Stimulated activated CD4-positive, alpha-beta T cell treated with anti-CD3 and anti-CD28 coated beads, Interleukin-2, amount 100 ng/mL, for 48 hours (primary cell): ENCODE measurements around the gene CUTA.

ENCODE experiments used
- DNase-seq, 2 donors: peaks; one replicate each; pipeline ENCODE4 v3.0.0-alpha.2; 2020

The CUTA gene

GRCh38 chr6:33420491-33421343, 2.8 kb upstream of the CUTA start:
- no peak for DNase-seq

GRCh38 chr6:33419580-33420490, 1.9 kb upstream of the CUTA start, which contains the start of gene SYNGAP1:
Gene SYNGAP1, plus strand, starts transcription at chr6:33420065. Its CDS starts 200 bp downstream, at chr6:33420265.
- DNase-seq: peak in 1 of 2 donors; percentile 41

- peak in 1 of 2 donors; percentile 45 for DNase-seq
Measured at GRCh38 chr6:33418690-33419291, 884 bp upstream of the CUTA start.

GRCh38 chr6:33417128-33417902, 592 bp downstream of the CUTA start:
- DNase-seq: no peak

- DNase-seq: no peak
Measured at GRCh38 chr6:33416386-33417127, 1.4 kb downstream of the CUTA start.

- no peak for DNase-seq
Measured at GRCh38 chr6:33415831-33416230, 2.1 kb downstream of the CUTA start.

GRCh38 chr6:33414592-33415271, 3.2 kb downstream of the CUTA start:
- DNase-seq: no peak

- no peak for DNase-seq
Measured at GRCh38 chr6:33413241-33414120, 4.4 kb downstream of the CUTA start.

GRCh38 chr6:33412140-33413009, 5.5 kb downstream of the CUTA start:
- DNase-seq: no peak

GRCh38 chr6:33411632-33412005, 6.3 kb downstream of the CUTA start:
- no peak for DNase-seq

- no peak for DNase-seq
Measured at GRCh38 chr6:33410711-33411631, 6.9 kb downstream of the CUTA start, which contains the start of gene PHF1. Gene PHF1, plus strand, starts transcription at chr6:33411014. Its CDS starts 1,250 bp downstream, at chr6:33412264.

GRCh38 chr6:33410050-33410710, 7.7 kb downstream of the CUTA start:
- DNase-seq: peak; percentile 92 to 99

GRCh38 chr6:33407132-33407718, 10.7 kb downstream of the CUTA start:
- DNase-seq: no peak

- DNase-seq: no peak
Measured at GRCh38 chr6:33406126-33406525, 11.8 kb downstream of the CUTA start.

- DNase-seq: no peak
Measured at GRCh38 chr6:33405386-33405940, 12.4 kb downstream of the CUTA start.

- no peak for DNase-seq
Measured at GRCh38 chr6:33404884-33405283, 13.0 kb downstream of the CUTA start.
